GM04503 (cell line): Measurements from ENCODE around the gene HOXD1.

Experiments used
- DNase-seq: peaks from one replicate; pipeline ENCODE4 v3.0.0-alpha.2; 2012; ENCODE audit warnings: low read depth

HOXD1 gene

DNA sequence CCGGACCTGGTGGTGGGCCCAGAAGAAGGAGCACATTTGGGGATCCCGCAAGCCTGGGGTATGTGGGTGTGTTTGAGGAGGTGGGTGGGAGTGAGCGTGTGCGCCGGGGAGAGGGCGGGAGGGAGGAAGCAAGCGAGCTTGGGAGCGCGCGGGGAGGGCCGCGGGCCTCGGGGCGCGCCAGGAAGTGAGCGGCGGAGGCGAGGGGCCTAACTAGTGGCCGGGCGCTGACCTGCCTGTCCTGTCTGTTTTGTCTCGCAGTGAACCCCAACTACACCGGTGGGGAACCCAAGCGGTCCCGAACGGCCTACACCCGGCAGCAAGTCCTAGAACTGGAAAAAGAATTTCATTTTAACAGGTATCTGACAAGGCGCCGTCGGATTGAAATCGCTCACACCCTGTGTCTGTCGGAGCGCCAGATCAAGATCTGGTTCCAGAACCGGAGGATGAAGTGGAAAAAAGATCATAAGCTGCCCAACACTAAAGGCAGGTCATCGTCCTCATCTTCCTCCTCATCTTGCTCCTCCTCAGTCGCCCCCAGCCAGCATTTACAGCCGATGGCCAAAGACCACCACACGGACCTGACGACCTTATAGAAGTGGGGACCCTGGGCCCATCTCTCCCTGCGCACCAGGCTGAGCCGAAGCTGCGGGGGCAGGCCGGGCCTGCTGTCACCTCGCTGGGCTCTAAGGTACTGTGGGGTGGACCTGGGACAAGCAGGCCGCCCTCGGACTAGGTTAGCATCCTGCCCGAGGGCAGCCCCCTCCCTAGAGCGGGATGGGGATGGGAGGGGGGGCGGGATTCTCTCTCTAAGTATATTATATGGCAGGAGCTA lies 35.9 kb upstream of the HOXD1 start:
- DNase-seq = no peak

DNA sequence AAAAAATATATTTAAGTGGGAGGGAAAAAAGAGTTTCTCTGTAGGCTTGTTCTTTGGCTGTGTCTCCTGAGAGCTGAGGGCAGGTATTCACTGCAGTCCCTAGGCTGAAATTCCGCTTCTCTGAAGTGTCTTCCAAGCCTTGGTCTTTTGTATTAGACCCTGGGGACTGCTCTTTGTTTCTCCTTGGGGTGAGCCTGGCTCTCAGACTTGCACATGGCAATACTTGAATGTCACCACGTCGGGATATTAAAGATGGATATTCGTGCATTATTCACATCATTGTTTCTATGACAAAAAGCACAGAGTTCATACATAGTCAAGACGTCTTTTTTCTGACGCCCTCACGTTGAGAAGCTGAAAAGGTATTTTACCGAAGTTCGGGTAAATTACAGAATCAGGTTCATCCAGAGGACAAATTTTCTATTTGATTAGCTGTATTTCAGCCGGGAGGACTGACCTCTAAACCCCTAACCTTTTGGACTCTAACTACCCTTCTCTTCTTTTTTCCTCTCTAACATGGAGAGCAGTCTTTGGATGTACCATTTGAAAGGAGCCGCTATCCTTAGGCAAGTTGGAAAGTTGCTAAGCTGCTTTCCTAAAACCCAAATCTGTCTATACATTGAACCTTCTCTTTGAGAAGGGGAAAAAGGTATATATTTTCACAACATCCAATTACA lies 33.8 kb upstream of the HOXD1 start:
- no peak for DNase-seq

DNA sequence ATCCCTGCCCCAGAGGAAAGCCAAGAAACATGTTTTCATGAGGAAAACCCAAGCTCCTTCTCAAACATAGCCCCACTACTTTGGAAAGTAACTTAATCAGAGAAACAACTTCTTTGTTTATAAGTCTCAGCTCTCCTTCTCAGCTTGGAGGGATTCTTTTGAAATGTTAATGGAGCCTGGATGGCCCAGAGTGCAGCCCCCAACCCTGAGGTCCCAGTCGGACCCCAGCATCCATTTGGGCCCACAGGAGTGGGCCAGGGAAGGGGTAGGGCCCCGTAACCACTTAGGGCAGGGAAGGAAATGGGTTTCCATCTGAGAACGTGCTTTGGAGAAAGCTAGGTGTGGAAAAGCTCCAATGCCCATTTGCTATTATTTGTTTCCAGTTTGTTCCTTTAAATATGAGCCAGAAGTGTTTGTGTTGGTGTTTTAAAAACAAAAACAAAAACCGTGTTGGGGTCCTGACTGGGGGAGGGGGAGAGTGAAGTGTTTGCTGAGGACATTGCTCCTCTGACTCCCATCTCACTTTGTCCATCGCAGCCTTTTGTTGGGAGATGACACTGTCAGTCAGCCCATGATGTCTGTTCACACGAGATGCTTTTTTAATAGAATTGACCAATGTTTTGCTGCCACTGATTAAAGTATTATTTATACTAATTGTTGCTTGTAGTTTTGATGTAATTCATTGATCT lies 33.0 kb upstream of the HOXD1 start:
- DNase-seq = no peak

DNA sequence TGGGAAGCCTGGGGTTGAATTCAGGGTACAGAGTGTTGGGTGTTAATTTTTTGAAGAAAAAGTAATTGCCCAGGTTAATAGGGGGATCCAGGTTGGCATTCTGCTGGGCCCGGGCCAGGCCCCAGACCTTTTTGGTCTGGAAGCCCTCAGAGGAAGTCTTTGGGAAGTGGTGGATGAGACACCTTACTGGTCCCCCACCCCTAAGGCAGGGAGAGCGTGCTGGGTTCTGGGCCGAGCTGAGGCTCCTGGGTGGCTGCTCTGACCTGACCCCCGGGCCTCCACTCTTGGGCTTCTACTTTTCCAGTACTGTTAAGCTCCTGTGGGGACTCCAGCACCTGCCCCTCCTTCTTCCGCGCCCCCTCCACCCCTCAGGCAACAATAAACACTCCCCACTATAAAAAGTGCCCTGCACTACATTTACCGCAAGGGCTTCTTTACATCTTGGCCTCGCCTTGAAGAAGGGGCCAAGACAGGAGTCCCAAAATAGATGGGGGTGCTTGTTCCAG lies 32.1 kb upstream of the HOXD1 start:
- no peak for DNase-seq

DNA sequence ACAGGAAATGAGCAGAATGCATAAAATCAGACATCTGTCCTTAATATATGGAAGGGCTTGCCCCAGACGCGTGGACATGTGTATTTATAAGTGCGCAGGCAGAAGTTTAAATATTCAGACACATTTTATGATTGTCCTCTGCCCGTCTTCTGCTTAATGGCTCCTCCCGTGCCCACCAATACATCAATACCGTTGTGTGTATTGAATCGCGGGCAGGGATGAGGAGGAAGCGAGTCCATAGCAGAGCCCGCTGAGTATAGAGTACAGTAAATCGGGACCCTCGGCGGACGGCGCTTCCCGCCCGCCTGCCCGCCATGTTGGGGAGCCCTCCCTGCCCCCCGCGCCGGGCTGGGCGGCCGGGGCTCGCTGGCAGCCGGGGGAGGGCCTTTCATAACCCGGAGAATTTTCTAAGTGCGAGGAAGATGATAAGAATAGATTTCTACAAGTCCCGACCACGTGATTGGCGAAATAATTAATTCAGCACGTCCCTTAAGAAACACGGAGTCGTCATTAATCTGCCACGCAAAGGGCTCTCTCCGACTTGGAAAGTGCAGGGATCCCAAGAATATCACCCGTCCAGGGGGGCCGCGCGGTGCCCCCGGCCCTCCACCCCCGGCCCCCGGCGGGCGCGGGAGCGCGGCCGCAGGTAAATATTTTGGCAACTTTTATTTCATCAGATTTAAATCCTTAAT lies 31.5 kb upstream of the HOXD1 start, which contains the start of gene HOXD3:
Gene HOXD3 (plus strand): TSS at position 501 of the 692 bp plus-strand sequence. CDS start 11,808 bp downstream, outside the sequence.
- DNase-seq = no peak

DNA sequence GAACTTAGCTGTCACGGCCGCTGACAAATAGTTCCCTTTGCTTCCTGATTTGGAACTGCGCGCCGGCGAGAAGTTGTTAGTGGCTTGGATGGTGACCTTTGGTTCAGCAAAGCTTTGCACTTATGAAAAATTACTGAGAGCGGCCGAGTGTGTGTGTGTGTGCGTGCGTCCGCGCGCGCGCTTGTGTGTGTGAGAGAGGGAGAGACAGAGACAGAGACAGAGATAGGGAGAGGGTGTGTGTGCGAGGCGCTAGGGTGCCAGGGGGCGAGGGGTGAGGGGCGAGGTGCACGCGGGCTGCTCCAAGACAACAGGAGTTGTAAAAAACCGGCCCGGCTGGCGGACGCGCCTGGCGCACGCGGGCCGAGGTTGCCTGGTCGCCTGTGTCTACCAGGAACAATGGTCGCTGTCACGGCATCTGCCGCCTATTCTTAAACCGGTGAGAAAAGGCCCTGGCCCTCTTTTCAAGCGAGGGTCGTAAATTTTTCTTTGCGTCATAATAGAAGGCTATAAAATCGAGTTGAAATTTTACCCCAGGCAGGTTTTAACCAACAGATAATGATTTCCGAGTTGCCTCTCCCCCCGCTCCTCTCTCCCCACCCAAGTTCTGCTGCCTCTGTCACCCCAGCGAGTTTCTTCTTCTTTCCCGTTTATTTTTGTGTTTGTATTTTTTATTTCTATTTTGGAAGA lies 30.8 kb upstream of the HOXD1 start:
- no peak for DNase-seq

DNA sequence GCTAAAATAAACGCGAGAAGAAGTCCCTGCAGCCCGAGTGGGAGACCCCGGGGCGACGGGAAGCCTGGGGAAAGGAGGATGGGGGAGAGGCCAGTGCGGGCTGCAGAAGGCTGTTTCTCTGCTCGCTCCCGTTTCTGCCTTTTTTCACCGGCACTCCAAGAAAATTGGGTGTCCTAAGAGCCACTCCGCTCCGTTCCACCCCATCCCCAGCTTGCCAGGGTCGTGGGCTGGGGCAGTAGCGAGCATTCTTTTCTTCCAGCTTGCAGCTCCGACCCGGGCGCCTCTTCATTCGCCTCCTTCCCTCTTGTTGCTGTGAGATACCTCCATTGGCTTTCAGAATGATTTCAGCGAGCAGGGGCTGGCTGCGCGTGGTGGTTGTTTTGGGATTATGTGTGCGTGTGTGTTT lies 30.3 kb upstream of the HOXD1 start:
- no peak for DNase-seq

DNA sequence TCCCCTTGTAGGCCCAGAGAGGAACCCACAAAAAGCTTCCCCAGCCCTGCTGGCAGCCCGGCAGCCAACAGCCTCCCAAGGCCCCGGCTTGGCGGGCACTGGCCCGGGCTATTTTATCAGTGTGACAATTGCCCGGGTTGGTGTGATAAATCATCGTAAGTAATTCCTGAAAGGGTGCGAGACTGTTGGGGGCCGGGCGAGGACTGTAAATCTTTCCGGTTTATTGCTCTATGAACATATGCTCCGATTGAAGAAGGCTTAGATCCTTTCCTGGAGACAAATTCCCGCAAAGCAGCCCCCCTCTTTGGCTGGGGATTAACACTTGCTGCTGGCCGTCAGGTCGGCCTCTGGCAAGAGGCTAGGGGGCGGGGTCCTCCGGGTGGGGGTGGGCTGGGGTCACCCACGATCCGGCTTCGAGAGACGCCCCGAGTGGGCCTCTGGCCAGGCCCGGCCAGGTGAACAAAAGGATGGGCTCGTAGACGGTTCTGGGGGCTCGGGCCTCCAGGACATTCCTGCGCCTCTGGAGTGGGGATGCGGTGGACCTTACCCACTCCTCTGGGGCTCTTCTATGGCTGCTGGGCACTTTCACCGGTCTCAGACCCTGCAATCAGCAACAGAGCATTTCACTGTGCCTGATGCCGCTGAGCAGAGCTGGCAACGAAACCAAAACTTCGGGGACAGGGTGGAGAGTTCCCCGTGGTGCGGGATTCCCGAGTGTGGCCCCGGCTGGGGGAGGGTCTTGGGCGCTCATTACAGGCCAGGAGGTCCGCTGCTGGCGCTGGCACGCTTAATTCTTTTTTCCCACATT lies 29.4 kb upstream of the HOXD1 start:
- DNase-seq = no peak

DNA sequence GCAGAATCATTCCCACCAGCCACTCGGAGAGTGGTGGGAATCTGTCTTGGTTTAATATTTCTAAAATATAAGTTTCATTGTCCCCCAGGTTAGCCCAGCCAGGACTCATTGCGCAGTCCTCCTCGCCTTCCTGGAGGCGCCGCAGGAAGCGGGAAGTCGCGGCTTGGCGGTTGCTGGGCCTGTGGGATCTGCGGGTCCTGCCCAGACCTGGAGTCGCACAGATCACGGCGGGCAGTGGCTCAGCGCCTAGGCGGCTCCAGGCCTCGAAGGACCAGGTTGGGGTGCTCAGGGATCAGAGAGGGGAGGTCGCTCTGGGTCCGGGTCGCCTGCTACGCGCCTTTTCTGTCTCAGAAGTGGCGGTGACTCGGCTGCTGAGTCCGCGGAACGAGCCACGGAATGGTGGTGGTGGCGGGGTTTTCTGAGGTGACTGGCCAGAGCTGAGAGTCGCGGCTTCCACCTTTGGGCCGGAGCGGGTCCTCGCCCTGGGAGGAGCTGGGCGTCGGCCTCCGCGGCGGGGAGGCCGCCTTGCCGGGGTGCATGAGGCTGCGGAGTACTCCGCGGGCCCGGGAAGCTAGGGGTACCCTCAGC lies 28.7 kb upstream of the HOXD1 start:
- no peak for DNase-seq

DNA sequence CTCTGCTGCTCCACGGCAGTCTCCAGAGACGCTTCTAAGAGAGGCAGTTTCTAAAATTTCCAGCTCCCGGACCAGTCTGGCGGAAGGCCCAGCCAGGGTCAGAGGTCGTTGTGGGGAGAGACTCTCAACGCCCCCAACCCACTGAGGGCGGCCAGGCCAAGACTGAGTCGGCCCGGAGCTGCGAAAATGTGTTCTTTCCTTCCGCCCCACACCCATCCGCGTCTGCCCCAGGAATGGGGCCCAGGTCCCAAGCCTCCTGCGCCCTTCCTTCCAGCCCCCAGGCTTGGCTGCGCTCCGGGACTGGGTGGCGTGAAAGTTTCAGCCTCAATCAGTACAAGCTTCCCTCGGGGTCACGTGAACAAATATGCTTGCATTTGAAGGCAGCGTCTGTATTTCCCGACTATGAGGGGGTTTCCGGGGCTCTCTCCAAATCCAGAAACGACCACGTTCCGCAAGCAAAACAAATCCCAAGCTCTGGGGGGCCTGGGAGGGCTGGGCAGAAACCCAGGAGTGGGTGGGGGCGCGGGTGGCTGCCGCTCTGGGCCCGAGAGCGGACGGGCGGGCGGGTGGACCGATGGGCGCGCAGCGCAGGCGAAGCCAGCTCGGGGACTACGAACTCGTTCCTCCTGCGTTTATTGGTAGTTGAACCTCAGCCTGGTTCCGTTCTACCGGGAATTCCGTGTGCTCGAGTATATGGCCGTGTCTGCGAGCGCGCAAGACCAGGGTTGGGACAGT lies 28.1 kb upstream of the HOXD1 start:
- no peak for DNase-seq

DNA sequence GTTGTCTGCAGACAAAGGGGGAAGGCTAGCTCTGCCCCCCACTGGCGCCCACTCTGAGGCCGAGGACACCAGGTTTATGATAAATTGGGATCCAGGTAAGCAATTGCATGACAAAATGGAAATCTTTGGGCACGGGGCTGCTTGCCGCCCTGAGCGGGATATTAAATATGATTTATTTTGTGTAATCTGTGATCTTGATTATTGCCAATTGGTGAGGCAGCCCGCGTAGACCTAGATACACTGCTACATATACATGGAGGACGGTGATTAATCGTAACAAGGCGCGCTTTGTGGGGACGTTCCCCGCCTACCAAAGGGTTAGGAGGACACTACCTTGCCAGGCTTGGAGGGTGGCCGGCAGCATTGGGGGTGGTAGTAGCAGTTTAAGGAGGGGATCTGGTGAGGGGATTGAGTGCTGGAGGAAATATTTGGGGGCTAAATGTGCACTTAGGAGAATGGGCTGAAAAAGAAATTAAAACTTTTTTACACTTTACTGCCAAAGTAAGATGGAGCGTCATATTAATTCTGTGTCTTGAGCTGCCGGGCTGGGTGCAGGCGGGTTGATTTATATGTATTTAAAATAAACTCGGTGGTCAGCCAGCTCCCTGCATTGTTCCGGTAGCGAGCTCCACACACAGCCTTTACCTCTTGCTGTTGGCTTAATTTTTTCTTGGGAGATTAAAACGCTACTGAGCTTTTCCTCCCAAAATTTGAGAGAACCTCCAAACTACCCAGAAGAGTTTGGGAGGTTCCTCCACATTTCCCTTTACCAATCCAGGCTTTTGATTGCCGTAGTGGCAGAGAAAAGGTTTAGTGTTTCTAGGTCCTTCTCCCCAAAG lies 27.3 kb upstream of the HOXD1 start:
- no peak for DNase-seq

DNA sequence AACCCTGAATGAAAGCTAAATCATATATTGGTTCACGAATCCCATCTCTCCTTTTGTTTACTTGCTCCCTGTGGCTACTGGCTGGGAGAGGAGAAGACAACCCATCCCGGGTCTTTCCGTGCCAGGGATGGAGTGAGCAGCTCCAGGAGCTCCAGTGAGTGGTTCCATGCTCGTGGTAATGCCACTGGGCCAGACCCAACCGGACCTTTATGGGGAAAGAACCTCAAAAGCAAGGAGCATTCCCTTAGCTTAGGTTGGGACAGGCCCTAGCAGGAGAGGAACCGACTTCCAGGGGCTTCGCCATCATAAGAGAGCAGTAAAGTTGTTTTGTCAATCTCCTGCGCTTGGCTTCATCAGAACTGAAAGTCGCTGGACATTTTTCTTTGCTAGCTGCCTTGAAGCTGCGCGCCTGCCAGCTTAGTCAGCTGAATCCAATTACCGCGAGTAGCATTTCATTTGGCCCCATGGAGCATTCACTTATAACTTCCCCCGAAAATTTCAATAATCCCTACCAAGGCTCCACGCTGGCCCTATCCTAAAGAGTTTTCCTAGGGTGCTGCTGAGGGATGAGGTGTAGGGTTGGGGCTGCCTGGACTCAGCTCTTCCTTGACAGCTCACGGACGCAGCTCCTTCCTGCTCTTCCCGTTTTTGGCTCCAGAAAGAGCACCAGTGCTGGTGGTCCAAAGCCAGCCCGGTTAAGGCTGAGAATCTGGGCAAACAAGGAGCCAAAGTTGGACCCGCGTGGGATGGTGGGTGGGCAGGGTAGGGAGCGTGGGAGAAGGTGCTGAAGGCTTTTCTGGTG lies 26.4 kb upstream of the HOXD1 start:
- peak; percentile 27 for DNase-seq

DNA sequence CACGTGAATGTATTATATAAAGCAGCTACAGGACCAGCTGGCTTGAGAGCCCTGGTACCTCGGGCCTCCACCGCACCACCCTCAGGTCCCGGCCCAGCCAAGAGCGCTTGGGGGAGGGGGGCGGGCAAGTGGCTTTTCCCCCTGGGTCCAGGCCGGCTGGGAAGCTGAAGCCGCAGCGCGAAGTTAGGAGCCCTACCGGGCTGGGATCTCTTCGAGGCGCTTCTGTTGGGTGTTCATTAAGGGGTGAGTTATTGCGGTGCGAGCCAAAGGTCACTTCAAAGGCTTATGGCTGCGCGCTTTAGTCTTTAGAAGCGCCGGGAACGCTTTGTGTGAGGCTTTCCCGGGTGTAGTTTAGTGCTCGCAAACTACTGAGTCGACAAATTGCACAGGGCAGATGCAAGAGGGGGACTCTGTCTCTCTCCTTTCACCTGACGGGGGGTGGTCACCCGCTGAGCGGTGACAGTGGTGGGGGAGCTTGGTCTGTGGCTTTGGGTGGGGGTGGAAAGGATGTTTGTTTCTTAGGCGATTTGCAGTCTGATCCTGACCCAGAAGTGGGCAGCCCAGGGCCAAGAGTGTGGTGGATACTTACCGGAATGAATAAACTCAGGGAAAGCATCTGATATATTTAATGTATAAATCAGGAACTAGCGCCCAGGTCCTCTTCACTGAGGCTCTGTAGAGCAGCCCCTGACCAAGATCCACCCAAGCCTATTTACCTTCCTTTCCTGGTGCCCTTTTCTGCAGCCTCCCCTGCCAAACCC lies 25.4 kb upstream of the HOXD1 start:
- no peak for DNase-seq

DNA sequence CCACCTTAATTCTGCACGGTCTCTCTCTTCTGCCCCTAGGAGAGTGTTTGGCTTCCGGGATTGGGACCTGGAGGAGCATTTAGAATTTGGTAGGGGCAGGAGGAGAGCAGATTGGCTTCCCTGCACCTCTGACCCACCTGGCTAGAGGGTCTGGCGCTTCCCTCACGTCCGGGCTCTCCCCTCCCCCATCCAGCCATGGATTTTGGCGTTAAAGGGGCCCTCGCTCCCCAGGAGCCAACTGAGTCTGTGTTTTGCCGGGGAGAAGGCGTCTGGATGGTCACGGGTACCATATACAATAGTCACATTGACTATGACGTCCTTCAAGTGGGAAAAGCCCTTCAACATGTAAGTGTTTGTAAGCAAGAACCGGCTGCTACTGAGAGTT lies 24.8 kb upstream of the HOXD1 start:
- no peak for DNase-seq

DNA sequence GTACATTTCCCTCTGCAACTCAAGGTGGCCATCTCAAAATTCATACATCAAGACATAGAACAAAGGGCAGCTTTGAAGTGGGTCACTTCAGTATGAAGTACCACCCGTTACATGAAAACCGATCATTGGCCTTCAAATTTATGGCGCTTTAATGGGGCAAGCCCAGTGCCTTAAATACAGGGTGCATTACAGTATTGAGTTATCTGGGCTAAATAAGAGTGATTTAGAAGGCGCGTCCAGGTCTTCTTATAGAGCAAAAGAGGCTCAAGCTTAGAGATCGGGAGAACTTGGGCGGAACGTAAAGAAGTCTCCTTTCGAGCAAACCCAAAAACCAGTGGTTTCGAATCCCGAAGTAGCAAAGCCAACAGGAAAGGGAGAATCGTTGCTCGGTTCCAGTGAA lies 24.3 kb upstream of the HOXD1 start:
- DNase-seq = no peak

DNA sequence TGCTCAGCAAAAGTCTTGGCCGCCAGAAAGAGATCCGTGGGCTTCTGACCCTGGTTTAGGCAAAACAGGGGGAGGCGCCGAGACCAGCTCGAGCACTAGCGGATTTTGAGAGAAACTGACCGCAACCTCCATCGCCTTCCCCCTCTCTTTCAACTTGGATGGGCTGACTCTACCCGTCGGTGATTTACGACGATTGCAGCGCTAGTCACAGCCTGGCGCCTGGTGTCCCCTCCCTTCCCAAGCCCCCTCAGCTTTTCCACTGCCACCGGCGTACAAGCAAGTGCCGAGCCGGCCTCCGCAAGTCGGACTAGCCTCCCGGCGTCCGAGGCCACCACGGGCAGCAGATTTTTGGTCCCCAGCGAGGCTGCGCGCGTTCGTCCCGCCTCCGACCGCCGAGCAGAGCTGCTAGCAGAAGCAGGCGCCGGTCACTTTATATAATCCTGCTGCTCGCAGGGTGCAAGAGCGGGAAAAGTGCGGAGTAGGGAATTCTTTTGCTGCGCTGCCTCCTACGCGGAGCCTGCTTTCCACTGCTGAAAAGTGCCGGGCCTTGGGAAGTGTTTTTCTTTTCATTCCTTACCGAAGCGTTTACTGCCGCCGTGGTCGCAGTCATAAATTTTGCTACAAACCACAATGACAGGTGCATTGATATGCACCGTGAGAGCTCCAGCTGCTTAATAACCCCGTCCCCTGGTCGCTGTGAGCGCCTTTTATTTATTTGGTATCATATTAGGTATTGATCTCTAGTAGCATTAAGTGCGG lies 23.7 kb upstream of the HOXD1 start:
- DNase-seq = no peak
